ENCODE measurements around the gene SRRM2.
A peak's percentile ranks its signal among the peaks of the same experiment; 100 is the strongest.

The SRRM2 gene

GRCh38 chr16:2752035-2752849, at the start of gene SRRM2:
SRRM2 (plus strand) TSS chr16:2752638; CDS start chr16:2756365, 3,727 bp downstream.
- peak; percentile 93 for DNase-seq (ENCODE audit: low spot score)

GRCh38 chr16:2702871-2703745, 49.3 kb upstream of the SRRM2 start:
- peak; percentile 47 for DNase-seq (ENCODE audit: low spot score)

- DNase-seq (ENCODE audit: low spot score): no peak
These were observed 48.1 kb upstream of the SRRM2 start for GRCh38 chr16:2704166-2704982.

DNA sequence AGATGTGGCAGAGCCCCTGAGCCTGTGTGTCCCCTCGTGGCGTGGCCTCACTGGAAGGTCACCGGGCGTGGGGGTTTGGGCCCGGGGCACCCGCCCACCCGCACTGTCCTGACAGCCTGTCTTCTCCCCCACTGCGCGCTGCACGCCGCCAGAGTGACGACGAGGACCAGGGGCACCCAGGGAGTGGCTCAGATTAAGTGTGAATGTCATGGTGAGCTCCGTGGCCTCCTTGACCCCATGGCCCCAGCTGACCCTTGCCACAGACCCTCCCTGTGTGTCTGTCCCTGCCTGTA, 47.5 kb upstream of the SRRM2 start:
- no peak for DNase-seq (ENCODE audit: low spot score)

GRCh38 chr16:2705351-2705750, 47.1 kb upstream of the SRRM2 start:
- DNase-seq (ENCODE audit: low spot score): no peak

DNA sequence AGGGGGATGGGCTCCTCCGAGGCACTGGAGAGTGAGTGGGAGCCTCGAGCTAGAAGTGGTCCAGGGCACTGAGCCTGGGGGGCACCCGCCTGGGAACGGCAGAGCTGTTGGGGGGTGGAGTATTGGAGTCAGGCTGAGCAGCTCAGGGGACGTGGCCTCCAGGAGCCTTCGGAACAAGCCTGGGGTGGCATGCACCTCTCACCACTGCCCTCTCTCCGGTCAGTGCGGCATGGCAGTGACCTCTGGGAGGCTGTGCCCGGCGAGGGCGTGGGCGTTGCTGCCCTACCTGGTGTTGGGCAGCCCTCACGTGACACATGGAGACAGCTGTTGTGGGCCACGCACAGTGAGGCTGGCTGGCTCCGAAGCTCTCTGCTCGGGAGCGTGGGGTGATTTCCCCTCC, 46.4 kb upstream of the SRRM2 start:
- no peak for DNase-seq (ENCODE audit: low spot score)

DNA sequence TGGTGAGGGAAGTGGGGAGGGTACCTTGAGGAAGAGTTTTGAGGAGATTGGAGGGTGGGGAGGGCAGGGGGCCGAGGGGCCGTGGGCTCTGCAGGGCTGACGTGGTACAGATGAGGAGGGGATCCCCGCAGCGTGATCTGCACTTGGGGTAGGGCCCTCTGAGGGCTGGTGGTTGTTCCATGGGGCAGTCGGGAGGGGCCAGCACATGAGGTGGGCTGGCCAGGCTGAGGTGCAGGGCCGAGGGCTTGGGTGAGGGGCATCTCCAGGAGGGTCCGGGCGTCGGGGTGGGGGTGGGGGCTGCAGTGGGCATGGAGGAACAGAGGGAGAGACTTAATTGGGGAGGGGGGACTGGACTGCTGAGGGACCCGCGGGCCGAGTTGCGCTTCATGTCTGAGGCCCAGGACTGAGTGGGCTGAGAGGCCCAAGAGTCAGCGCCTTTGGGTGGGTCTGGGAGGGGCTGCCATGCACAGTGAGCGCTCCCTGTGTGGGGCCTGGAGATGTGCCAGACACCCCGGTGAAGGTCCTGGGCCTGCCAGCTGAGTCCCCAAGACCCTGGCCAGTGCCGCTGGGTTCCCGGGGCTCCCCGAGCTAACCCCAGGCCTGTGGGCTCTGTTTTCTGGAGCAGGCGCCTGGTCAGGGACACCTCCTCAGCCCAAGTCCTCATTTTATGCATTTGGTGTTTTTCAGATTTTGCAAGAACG, 45.7 kb upstream of the SRRM2 start:
- DNase-seq (ENCODE audit: low spot score): no peak

GRCh38 chr16:2707368-2708289, 44.8 kb upstream of the SRRM2 start:
- no peak for DNase-seq (ENCODE audit: low spot score)

GRCh38 chr16:2708290-2708639, 44.2 kb upstream of the SRRM2 start:
- no peak for DNase-seq (ENCODE audit: low spot score)

DNA sequence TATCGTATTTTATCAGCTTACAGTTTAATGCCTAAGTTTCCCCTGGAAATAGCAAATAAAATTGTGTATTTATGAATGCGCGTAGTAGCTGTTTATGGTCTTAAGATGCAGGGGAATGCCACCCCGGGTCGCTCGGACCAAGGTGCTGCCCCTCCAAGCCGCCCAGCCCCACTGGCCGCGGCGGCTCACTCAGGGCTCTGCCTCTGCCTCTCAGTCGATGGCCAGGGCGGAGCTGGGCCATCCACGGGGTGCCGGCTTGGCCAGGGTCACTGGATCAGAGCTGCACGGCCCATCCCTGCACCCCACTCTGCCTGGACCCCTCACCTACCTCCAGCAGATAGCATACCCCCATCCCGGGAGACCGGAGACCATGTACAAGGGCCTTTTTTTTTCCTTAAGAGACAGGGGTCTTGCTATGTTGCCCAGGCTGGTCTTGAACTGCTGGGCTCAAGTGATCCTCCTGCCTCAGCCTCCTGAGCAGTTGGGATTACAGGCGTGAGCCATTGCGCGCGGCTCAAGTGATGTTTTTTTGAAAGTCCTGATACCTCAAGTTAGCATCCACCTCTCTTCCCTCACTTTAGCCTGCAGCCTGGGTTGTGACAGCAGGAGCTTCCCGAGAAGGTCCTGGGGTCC, 43.4 kb upstream of the SRRM2 start:
- no peak for DNase-seq (ENCODE audit: low spot score)

DNA sequence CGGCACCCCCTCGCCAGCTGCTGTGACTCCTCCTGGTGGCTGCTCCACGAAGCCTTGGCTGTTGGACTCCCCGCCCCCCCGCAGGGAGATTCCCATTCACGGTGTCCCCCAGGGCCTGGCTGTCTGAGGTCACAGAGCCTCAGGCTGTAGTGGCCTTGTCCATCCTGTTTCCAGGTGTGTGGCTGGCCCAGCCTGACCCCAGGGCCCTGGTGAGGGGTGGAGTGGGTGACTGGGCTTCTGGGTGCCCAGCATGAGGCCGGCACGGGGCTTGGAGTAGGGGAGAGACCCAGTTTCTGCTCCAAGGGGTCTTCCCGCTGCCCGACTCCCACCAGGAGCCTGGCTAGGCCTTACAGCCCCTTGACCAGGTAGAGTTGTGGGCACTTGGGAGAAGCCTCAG, 42.9 kb upstream of the SRRM2 start:
- no peak for DNase-seq (ENCODE audit: low spot score)

- no peak for DNase-seq (ENCODE audit: low spot score)
These were observed 42.3 kb upstream of the SRRM2 start for GRCh38 chr16:2710021-2710710.

DNA sequence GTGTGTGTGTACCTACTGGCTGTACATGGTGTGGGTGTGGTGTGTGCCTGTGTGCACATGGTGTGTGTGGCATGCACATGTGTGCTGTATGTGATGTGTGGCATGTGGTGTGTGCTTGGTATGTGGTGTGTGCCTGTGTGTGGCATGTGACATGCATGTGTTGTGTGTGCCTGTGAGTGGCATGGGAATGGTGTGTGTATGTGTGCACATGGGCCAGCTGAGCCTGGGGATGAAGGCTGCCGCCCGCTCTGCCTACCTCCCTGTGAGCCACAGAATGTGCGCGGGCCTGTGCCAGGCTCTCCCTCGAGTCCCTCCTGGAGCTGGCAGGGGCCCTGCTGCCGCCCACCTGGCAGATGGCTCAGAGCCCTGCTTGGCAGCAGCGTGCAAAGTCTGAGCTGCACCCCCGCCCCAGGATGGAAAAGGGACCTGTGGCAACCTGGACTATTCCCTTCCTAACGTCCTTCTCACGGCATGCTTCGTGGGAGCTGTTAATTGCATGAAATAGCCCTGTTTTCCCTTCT, 41.7 kb upstream of the SRRM2 start:
- DNase-seq (ENCODE audit: low spot score): no peak

DNA sequence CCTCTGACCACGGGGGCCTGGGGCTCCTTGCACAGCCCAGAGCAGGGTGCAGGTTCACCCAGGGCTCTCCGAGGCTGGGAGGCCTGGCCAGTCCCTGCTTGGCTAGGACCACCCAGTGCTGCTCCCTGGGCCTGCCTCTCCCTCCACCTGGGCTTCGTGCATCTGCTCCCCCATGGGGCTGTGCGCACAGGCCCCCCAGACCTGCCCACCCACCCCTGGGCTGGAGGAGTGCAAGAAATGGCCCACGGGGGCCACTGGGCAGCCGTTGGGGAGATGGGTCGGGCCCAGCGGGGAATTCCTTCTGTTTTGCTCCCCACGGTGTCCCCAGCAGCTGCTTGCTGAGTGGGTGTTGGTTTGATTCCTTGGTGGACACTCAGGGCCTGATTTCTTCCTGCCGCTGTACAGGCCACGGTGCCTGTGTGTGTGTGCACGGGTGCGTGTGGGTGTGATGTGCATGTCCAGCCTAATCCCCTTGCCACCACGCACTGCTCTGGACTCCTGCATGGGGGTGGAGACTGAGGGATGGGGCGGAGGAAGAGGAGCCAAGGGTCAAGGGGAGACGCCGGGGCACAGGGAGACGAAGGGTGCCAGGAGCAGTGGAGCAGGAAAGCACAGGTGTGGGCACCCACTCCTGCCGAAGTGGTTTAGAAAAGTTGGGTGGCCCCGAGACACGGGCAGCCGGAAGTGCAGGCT, 40.9 kb upstream of the SRRM2 start:
- no peak for DNase-seq (ENCODE audit: low spot score)

GRCh38 chr16:2712063-2712441, 40.4 kb upstream of the SRRM2 start:
- no peak for DNase-seq (ENCODE audit: low spot score)

DNA sequence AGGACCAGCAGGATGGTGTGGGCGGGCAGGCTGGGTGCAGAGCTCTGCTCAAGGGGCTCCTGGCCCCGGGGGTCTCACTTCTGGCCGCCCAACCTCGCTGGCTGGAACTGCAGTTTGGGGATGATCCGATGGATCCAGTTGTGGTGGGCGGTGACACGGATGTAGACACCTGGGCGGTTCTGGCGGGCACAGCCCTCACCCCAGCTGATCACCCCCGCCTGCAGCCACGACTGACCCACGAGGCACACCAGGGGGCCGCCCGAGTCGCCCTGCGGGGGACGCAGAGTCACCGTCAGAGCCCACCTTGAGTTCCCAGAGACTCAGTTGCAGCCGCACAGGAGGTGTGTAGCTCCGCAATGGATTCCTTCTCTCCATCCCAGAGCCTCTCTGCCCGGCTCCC, 39.9 kb upstream of the SRRM2 start:
- no peak for DNase-seq (ENCODE audit: low spot score)

DNA sequence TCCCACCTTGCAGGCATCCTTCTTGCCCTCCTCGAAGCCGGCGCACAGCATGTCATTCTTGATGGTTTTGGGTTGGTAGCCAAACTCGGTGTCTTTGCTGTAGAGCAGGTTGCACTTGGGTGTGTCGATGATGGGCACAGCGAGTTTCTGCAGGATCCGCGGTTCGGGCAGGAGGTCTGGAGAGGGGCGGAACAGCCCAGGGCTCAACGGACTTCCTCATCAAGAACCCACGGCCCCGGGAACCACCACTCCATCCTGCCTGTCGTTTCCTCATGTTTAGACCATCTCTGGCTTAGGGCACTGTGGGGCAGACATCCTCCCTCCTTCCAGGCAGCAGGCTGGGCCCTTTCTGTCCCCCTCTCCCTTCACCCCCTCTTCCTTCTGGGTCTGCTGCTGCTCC, 38.9 kb upstream of the SRRM2 start:
- DNase-seq (ENCODE audit: low spot score): no peak

GRCh38 chr16:2713985-2714774, 38.3 kb upstream of the SRRM2 start:
- DNase-seq (ENCODE audit: low spot score): no peak
